ENCODE data around the gene NXN. TPM values are rescaled to one million over a fixed set of nuclear protein-coding genes. Genes with fewer than 3 reads are reported as not detected.
"Not testable (repeated sequence)": the region's sequence is repeated elsewhere in the genome, so short reads cannot be mapped to it uniquely, and the experiment has no call there.

The NXN gene
- total RNA-seq, 4 donors from 2014 or later, result 10.6 to 222 (median 13.8) TPM

DNA sequence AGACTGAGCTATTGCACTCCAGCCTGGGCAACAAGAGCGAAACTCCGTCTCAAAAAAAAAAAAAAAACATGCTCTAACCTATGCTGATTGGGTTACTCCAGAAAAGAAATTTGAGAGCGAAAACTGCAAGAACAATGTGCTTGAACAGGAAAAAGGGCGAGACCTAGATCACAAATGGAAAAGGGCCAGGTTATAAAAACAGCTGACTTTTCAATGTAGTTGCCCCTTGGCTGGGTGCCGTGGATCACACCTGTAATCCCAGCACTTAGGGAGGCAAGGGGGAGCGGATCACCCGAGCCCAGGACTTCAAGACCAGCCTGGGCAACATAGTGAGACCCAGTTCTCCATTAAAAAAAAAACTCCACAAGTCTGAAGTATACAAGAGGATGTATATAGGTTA lies 148.6 kb downstream of the NXN start:
- intact Hi-C loops (cut with DNase I; ENCODE audit: low total_unique reads), result no loop called here
- in situ Hi-C loops (cut with MboI; ENCODE audit: low pct_ligation_motif_present in 1 of 4, low pct_unique_long_range_greater_than_20kb in 1 of 4, low sequenced_read_pairs in 3 of 4), result no loop called here

DNA sequence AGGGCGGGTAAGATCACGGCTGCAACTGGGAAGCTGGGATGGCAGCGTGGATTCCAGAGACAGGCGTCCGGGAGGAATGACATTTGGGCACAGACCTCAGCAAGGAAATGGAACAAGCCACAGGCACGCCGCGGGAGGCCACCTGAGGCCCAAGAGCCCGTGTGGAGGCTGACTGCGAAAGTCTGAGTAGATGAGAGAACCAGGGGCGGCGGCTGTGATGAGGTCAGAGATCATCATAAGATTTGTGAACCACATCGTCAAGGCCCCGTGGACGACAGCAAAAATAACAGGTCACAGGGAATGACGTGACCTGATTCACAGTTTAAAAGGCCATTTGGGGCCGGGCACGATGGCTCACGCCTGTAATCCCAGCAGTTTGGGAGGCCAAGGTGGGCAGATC lies 149.2 kb downstream of the NXN start:
- Histone ChIP-seq H3K4me1 (no peaks in the 10 kb centered on the region), H3K27ac (peak overlapping the region in 1 of 4 donors; percentile 38), H3K36me3 (no peaks in the 10 kb centered on the region), H3K27me3 (no peaks in the 10 kb centered on the region), H3K9me3 (no peaks in the 10 kb centered on the region), H3K4me3 (no peak overlapping the region)
- in situ Hi-C loops (cut with MboI; ENCODE audit: low pct_ligation_motif_present in 1 of 4, low pct_unique_long_range_greater_than_20kb in 1 of 4, low sequenced_read_pairs in 3 of 4), result no loop called here
- DNase-seq, result no peak
- no peak for TF ChIP-seq POLR2A (IDR thresholded peaks at IDR 0.05)
- TF ChIP-seq, protein P1, sequence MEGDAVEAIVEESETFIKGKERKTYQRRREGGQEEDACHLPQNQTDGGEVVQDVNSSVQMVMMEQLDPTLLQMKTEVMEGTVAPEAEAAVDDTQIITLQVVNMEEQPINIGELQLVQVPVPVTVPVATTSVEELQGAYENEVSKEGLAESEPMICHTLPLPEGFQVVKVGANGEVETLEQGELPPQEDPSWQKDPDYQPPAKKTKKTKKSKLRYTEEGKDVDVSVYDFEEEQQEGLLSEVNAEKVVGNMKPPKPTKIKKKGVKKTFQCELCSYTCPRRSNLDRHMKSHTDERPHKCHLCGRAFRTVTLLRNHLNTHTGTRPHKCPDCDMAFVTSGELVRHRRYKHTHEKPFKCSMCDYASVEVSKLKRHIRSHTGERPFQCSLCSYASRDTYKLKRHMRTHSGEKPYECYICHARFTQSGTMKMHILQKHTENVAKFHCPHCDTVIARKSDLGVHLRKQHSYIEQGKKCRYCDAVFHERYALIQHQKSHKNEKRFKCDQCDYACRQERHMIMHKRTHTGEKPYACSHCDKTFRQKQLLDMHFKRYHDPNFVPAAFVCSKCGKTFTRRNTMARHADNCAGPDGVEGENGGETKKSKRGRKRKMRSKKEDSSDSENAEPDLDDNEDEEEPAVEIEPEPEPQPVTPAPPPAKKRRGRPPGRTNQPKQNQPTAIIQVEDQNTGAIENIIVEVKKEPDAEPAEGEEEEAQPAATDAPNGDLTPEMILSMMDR (IDR thresholded peaks at IDR 0.05), result no peak
- TF ChIP-seq POLR2AphosphoS5 (IDR thresholded peaks at IDR 0.05), result no peak
- TF ChIP-seq EP300 (IDR thresholded peaks at IDR 0.05; ENCODE audit: low read depth), result no peak
- intact Hi-C loops (cut with DNase I; ENCODE audit: low total_unique reads), result no loop called here
- 73% methylated on average over 19 of the region's 19 CpGs; no CpG with 5 or more reads in 1 of the 2 donors for WGBS, 2 donors (ENCODE audit: low coverage in 1 of 2)

More for the DNA sequence above, 148.6 kb downstream of the NXN start:
- no peaks in the 10 kb centered on the region for H3K36me3 ChIP-seq
- H3K27me3 ChIP-seq, result no peaks in the 10 kb centered on the region
- H3K4me1 ChIP-seq, result peaks cover 0 to under 1% (median 0%) of the 10 kb centered on the region in 4 donors
- no peaks in the 10 kb centered on the region for H3K9me3 ChIP-seq
- TF ChIP-seq EP300 (IDR thresholded peaks at IDR 0.05; ENCODE audit: low read depth) (no peak), POLR2AphosphoS5 (IDR thresholded peaks at IDR 0.05) (no peak), POLR2A (IDR thresholded peaks at IDR 0.05) (no peak)
- TF ChIP-seq, protein P1 (IDR thresholded peaks at IDR 0.05), result no peak
- 41 to 70% methylated on average over 5 to 7 of the region's 7 CpGs for WGBS, 2 donors (ENCODE audit: low coverage in 1 of 2)
- no peak for DNase-seq
- no peak overlapping the region for H3K4me3 ChIP-seq
- no peak overlapping the region for H3K27ac ChIP-seq

DNA sequence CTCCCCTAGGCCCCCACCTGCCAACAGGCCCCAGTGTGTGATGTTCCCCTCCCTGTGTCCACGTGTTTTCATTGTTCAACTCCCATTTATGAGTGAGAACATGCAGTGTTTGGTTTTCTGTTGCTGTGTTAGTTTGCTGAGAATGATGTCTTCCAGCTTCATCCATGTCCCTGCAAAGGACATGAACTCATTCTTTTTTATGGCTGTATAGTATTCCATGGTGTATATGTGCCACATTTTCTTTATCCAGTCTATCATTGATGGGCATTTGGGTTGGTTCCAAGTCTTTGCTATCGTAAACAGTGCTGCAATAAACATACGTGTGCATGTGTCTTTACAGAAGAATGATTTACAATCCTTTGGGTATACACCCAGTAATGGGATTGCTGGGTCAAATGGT lies 150.0 kb downstream of the NXN start:
- DNase-seq; H3K4me1 ChIP-seq; H3K27ac ChIP-seq; H3K27me3 ChIP-seq; in situ Hi-C loops (cut with MboI; ENCODE audit: low pct_ligation_motif_present in 1 of 4, low pct_unique_long_range_greater_than_20kb in 1 of 4, low sequenced_read_pairs in 3 of 4); H3K9me3 ChIP-seq; H3K4me3 ChIP-seq; intact Hi-C loops (cut with DNase I; ENCODE audit: low total_unique reads); H3K36me3 ChIP-seq: not testable (repeated sequence)
- 44 to 53% methylated on average over 2 to 3 of the region's 3 CpGs for WGBS, 2 donors (ENCODE audit: low coverage in 1 of 2)

DNA sequence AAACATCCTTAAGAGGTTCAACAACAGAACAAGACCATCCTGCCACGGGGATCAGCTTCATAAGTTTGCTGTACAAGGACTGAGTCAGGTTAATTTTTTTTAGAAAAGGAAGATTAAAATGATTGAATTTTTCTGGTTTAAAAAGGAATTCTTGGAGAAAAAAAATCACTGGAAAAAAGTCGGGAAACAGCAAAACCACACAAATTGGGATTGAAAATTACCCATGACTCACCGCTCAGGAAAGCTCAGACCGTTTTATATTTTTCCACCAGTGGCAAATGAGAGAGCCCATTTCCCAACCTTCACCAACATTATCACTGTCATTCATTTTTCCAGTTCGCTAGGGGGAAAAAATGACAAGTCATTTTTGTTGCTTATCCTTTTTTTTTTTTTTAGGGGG lies 150.8 kb downstream of the NXN start:
- H3K9me3 ChIP-seq, result no peaks in the 10 kb centered on the region
- H3K4me1 ChIP-seq, result no peaks in the 10 kb centered on the region
- H3K4me3 ChIP-seq, result no peak overlapping the region
- no peaks in the 10 kb centered on the region for H3K27me3 ChIP-seq
- 72 to 84% methylated on average over 5 of the region's 5 CpGs for WGBS, 2 donors (ENCODE audit: low coverage in 1 of 2)
- in situ Hi-C loops (cut with MboI; ENCODE audit: low pct_ligation_motif_present in 1 of 4, low pct_unique_long_range_greater_than_20kb in 1 of 4, low sequenced_read_pairs in 3 of 4) (no loop called here), intact Hi-C loops (cut with DNase I; ENCODE audit: low total_unique reads) (no loop called here)
- no peak for DNase-seq
- no peaks in the 10 kb centered on the region for H3K36me3 ChIP-seq
- TF ChIP-seq, protein P1 (IDR thresholded peaks at IDR 0.05), result no peak
- TF ChIP-seq POLR2AphosphoS5 (IDR thresholded peaks at IDR 0.05) (no peak), EP300 (IDR thresholded peaks at IDR 0.05; ENCODE audit: low read depth) (no peak), POLR2A (IDR thresholded peaks at IDR 0.05) (no peak)
- H3K27ac ChIP-seq, result no peak overlapping the region

DNA sequence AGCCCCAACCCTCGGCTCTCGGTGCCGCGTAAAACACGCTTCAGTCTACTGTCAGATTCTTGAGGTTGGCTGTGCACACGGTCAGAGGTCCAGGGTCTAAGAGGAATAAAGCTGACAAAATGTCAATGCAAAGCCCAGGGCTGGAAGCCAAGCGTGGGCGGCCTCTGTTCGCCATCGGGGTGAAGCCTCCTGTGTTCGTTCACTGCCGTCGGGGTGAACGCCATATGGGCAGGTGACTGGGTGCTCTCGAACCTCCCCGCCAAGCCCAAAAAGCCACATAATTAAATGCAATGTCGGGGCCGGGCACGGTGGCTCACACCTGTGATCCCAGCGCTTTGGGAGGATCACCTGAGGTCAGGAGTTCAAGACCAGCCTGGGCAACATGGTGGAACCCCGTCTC lies 152.8 kb downstream of the NXN start:
- Histone ChIP-seq H3K4me1 (no peaks in the 10 kb centered on the region), H3K27me3 (no peaks in the 10 kb centered on the region), H3K4me3 (no peak overlapping the region), H3K27ac (no peak overlapping the region), H3K9me3 (no peaks in the 10 kb centered on the region), H3K36me3 (no peaks in the 10 kb centered on the region)
- no peak for TF ChIP-seq POLR2A (IDR thresholded peaks at IDR 0.05)
- no peak for TF ChIP-seq EP300 (IDR thresholded peaks at IDR 0.05; ENCODE audit: low read depth)
- no peak for TF ChIP-seq POLR2AphosphoS5 (IDR thresholded peaks at IDR 0.05)
- TF ChIP-seq, protein P1 (IDR thresholded peaks at IDR 0.05), result no peak
- WGBS, 2 donors (ENCODE audit: low coverage in 1 of 2), result 88% methylated on average over 21 of the region's 21 CpGs; no CpG with 5 or more reads in 1 of the 2 donors
- DNase-seq, result no peak
- in situ Hi-C loops (cut with MboI; ENCODE audit: low pct_ligation_motif_present in 1 of 4, low pct_unique_long_range_greater_than_20kb in 1 of 4, low sequenced_read_pairs in 3 of 4), result no loop called here
- intact Hi-C loops (cut with DNase I; ENCODE audit: low total_unique reads), result no loop called here

All from transverse colon (tissue), 4 donors.